ENCODE results near the gene CLEC20A.

Gene CLEC20A

DNA sequence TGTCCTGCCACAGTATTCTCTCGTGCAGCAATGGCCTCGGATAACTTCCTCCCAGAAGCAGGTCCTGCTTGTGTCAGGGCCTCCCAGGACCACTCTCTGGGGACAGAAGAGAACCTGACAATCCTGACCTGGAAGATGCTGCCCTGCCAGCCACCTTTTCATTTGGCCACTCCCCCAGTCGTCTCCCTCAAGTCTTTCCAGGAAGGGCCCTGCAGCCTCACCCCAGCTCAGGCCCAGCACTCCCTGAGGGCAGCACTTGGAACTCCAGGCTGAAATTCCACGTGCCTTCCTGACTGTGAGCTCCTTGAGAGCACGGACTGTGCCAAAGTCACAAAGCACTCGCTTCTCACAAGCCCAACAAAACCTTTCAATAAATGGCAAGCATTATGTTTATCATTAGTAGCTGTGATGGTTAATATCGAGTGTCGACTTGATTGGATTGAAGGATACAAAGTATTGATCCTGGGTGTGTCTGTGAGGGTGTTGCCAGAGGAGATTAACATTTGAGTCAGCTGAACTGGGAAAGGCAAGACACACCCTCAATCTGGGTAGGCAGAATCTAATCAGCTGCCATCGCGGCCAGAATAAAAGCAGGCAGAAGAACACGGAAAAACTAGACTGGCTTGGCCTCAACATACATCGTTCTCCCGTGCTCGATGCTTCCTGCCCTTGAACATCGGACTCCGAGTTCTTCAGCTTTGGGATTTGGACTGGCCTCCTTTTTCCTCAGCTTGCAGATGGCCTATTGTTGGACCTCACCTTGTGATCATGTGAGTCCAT, 2.3 kb upstream of the CLEC20A start:
- TF ChIP-seq GATA3 (IDR thresholded peaks at IDR 0.05; ENCODE audit: low read depth, low read length): no peak
- no peak for TF ChIP-seq GATA2 (IDR thresholded peaks at IDR 0.05; ENCODE audit: low read depth, low read length)

DNA sequence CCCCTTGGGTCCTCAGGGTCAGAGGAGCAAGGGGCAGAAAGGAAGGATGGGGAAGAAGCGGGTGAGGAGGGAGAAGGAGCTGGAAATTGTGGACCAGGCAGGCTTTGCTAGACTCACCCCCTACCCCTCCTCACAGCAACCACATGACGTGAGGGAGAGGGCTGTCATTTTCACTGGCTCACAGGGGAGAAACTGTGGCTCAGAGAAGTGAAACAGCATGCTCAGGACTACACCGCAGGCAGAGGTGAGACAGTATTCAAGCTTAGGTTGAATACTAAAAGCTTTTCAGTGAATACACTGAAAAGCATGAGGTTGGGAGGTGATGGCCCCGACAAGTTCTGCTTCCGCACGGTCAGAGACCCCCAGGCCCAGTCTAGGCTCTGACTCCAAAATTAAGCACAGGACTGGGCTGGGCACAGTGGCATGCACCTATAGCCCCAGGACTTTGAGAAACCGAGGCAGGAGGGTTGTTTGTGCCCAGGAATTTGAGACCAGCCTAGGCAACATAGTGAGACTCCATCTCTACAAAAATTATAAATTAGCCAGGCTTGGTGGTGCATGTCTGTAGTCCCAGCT, 1.2 kb upstream of the CLEC20A start:
- TF ChIP-seq GATA2 (IDR thresholded peaks at IDR 0.05; ENCODE audit: low read depth, low read length) (no peak), GATA3 (IDR thresholded peaks at IDR 0.05; ENCODE audit: low read depth, low read length) (no peak)

DNA sequence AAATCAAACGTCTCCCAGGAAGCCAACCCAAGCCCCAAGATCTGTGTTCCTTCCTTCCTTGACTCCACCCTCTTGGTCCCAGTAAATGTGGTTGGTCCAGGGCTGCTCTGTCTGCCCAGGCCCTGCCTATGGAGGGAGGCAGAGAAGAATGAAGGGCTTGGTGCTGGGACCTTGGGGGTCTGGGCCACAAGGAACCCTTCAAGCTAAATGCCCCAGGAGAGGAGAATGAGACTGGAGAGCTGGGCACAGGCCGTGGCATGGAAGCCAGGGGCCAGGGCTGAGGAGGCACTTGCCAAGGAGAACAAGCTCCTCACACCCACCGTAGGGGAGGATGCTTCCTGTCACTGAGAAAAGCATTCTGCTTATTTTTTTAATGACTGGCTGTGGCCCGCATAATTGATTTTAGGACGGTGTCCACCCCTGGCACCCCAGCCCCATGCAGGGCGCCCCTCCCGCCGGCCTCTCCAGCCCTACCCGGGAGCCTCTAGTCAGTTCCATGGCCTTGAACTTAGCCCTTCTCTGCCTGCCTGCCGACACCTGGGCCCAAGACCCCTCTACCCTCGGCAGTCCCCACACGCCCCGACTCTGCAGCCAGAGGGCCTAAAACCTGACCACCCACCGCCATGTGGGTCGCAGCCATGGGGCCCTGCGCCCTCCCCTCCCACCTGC, 889 bp downstream of the CLEC20A start:
- TF ChIP-seq GATA2 (IDR thresholded peaks at IDR 0.05; ENCODE audit: low read depth, low read length): no peak
- TF ChIP-seq GATA3 (IDR thresholded peaks at IDR 0.05; ENCODE audit: low read depth, low read length): no peak

DNA sequence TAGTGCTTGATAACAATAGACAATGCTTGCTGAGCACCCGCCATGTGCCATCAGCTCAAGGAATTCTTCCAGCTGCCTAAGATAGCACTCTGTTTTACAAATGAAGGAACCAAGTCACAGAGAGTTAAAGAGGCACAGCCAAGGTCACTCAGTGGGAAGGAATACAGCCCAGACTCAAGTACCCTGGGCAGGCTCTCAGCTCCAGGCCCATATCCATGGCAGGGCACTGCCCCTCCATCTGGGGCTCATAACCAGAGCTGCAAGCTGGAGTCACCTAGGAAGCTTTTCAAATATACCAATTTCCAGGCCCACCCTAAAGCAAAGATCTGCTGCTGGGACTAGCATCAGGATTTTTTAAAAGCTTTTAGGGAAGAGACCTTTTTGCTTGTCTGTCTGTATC, 1.6 kb downstream of the CLEC20A start:
- no peak for TF ChIP-seq GATA2 (IDR thresholded peaks at IDR 0.05; ENCODE audit: low read depth, low read length)
- no peak for TF ChIP-seq GATA3 (IDR thresholded peaks at IDR 0.05; ENCODE audit: low read depth, low read length)

DNA sequence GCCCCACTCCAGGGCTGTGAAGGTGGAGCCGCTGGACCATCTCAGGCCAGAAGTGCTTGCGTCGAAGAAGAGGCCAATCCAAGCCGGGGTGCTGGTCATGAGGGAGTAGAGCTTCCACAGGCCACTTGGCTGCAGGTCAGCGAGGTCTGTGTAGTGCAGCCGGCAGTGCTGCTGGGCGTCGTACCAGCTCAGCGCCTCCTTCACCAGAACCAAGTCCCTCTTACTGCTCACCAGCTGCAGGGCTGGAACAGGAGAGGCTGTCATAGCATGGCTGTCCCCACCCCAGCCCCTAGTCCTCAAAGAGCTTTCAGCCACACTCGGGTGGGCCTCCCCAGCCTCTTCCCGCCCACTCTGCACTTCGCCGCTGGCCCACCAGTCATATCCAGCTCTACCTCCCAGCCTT, 2.2 kb downstream of the CLEC20A start:
- TF ChIP-seq GATA2 (IDR thresholded peaks at IDR 0.05; ENCODE audit: low read depth, low read length) (no peak), GATA3 (IDR thresholded peaks at IDR 0.05; ENCODE audit: low read depth, low read length) (no peak)

DNA sequence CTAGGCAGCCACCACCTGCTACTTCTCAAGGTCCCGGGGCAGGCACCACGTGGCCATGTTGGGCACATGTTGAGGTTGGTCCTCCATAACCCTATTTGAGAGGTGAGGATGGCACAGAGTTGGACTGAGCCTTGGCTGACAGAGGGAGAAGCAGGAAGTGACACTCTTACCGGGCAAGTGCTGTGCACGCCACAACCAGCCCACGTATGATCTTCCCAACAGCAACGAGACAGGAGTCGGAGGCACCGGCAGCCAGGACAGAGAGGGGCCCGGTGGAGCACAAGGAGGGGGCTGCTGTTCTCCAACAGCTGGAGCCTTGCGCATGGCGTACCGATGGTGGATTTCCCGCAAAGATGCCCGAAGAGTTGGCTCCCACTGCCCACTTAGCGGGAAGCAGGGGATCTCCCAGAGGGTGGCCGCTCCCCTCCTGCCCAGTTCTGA, 3.4 kb downstream of the CLEC20A start:
- TF ChIP-seq GATA3 (IDR thresholded peaks at IDR 0.05; ENCODE audit: low read depth, low read length) (no peak), GATA2 (IDR thresholded peaks at IDR 0.05; ENCODE audit: low read depth, low read length) (no peak)

DNA sequence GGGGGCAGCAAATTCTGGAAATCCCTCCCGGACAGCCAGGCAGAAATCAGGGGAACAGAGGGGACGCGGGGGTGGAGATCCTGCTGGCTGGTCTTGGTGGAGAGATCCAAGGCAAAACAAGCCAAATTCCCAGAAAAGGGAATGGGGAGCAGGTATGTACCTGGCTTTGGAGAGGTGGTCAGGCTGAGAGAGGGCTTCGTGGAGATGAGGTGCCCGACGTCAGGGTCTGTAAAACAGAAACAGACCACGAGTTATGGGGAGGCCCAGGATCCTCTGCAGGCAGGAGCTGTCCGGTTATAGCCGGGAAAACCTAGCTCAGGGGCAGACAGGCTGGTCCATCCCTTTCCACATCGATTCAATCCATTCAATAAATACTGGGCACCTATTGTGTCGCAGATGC, 4.4 kb downstream of the CLEC20A start:
- TF ChIP-seq GATA2 (IDR thresholded peaks at IDR 0.05; ENCODE audit: low read depth, low read length): no peak
- TF ChIP-seq GATA3 (IDR thresholded peaks at IDR 0.05; ENCODE audit: low read depth, low read length): no peak

DNA sequence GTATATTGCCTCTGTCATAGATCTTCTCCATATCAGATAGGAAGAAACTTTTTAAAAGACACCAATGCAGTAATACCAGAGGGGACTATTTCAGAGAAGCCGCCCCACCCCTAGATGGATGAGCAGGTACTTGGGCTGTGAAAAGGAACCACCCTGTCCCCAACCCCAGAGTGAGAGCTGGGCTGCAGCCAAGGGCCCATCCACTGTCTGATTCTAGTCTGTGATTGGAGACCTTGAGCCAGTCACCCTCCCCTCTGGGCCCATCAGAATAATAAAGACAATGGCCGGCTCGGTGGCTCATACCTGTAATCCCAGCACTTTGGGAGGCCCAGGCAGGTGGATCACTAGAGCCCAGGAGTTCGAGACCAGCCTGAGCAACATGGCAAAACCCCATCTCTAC, 5.0 kb downstream of the CLEC20A start:
- TF ChIP-seq GATA3 (IDR thresholded peaks at IDR 0.05; ENCODE audit: low read depth, low read length) (no peak), GATA2 (IDR thresholded peaks at IDR 0.05; ENCODE audit: low read depth, low read length) (no peak)

DNA sequence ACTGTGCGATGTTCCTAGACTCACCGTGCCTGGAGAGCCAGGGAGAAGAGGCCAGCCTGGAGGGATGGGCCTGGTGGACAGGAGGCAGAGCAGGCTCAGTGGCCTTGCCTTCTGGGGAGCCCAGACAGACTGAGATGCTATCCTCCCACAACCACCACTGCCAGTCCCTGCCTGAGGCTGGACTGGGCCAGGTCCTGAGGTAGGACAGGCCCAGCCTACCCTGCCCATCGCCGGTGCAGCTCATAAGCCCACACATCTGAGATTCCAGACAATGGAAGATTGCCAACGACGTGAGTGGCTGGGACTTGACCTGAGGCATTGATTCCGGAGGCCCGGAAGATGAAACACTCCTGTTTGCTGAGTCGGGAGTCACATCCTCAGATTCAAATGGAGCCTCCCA, 5.8 kb downstream of the CLEC20A start:
- no peak for TF ChIP-seq GATA2 (IDR thresholded peaks at IDR 0.05; ENCODE audit: low read depth, low read length)

DNA sequence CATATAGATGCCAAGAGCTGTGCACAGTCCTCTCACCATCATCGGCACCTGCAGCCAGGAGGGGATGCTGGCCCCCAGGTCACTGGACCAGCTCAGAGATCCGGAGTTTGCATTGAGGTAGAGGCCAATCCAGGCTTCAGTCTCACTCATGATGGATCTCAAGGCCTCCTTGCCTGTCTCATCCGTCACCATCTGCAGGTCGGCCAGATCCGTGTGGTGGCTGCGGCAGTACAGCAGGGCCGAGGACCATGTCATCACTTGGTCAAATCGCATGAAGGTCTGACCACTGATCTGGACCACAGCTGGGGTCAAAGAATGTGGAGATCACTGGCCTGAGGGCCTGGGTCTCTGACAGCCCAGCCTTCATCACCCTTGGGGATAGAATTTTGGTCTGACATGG, 6.6 kb downstream of the CLEC20A start:
- TF ChIP-seq GATA3 (IDR thresholded peaks at IDR 0.05; ENCODE audit: low read depth, low read length) (no peak), GATA2 (IDR thresholded peaks at IDR 0.05; ENCODE audit: low read depth, low read length) (no peak)

DNA sequence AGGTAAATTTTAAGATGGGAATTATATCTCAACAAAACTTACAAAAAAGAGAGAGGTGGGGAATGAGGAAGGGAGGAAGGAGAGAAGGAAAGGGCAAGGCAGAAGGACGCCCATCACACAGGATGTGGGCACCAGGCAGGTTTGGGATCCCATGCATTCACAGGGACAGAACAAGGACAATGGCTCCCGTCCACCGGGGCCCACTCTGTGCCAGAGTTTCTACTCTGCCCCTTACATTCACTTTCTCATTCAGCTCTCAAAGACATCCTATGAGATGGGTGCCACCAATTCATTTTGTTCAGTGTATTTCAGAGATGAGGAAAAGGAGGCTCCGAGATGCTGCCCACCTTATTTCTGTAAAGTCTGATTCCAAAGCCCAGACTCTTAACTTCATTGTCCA, 7.4 kb downstream of the CLEC20A start:
- TF ChIP-seq GATA3 (IDR thresholded peaks at IDR 0.05; ENCODE audit: low read depth, low read length): no peak
- no peak for TF ChIP-seq GATA2 (IDR thresholded peaks at IDR 0.05; ENCODE audit: low read depth, low read length)

DNA sequence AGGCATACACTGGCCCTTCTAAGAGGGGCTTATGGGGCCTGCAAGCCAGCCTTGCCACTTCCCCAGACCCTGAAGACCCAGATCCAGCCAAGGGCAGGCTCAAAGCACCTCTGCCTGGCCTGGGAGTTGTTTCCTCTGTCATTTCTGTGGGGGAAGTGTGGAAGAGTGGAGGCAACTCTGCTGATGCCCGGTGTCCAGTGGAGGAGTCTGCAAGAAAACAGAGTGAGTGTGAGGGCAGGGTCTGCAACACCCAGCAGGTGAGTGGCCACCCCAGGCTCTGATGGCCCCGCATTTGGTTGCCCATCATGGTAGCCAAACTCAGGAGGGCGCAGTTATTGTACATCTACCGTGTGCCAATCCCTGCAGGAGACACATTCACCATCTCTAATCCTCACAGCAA, 8.4 kb downstream of the CLEC20A start:
- TF ChIP-seq GATA3 (IDR thresholded peaks at IDR 0.05; ENCODE audit: low read depth, low read length) (no peak), GATA2 (IDR thresholded peaks at IDR 0.05; ENCODE audit: low read depth, low read length) (no peak)

DNA sequence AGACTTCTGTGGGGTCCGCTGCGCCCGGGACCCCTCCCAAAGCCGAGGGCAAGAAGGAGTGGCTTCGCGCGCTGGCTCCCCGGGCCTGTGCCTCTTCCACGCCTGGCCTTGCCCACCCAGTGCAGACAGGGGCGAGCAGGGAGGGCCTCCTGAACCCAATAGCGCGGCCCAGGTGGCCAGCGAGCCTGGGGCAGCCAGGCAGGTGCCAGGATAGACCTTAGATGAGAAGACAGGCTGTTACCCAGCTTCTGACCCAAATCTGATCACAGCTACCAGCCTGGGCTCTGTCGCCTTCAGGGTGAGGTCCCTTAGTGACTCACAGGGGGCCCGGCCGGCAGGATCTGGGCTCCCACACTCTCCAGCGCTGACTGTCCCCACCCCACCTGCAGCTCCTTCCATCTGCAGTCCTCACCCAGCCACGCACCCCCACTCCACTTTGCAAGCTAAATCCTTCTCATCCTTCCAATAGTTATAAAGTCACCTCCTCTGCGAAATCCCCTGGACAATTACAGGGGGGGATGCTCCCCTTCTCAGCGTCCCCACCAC, 9.6 kb downstream of the CLEC20A start:
- no peak for TF ChIP-seq GATA2 (IDR thresholded peaks at IDR 0.05; ENCODE audit: low read depth, low read length)
- no peak for TF ChIP-seq GATA3 (IDR thresholded peaks at IDR 0.05; ENCODE audit: low read depth, low read length)

DNA sequence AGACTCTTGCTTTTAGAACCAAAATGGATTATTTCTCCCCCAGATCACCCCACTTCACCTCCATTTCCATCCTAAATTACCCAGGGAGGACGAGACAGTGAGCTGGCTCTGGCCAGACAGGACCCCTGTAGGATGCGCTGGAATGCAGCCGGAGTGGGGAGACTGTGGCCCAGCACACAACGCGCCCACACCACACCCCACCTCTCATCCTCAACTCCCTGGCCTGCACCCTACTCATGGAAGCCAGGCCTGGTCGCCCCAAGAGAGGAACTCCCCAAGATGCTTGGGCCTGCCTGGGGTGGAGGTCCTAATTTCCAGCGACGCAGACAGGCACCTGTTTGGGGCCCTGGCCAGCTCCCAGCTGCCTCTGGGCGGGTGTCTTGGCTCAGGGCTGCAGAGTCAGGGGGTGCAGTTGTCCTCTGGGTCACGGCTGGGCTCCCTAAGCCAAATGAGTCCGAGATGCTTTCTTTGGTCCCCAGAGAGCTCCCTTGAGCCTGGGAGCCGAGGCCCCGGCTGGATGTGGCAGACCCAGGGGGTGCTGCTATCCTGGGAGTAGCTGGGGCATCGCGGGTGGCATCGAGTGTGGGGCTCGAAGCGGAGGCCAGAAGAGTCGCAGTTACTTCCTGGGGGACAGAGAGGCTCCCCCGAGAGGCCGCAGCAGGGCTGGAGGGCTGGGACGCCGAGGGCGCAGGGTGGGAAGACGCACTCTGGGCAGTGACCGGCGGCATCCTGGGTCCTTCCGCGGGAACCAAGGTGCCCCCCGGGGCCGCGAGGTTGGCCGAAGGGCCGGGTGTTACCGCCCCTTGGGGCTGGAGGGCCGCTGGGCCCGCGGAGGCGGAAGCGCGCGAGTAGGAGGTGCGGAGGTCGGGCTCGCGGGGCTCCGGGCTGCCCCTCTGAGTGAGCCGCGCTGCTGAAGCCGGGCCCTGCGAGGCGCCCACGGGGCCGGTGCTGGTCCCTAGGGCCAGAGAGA, 10.4 kb downstream of the CLEC20A start:
- TF ChIP-seq GATA3 (IDR thresholded peaks at IDR 0.05; ENCODE audit: low read depth, low read length) (no peak), GATA2 (IDR thresholded peaks at IDR 0.05; ENCODE audit: low read depth, low read length) (no peak)

Measured in SH-SY5Y (cell line).